ENCODE data around the gene GOLGA1. TPM values are rescaled to one million over a fixed set of nuclear protein-coding genes. Genes with fewer than 3 reads are reported as not detected.

Gene GOLGA1
- 6.7 and 11.0 TPM in 2 replicates for total RNA-seq

DNA sequence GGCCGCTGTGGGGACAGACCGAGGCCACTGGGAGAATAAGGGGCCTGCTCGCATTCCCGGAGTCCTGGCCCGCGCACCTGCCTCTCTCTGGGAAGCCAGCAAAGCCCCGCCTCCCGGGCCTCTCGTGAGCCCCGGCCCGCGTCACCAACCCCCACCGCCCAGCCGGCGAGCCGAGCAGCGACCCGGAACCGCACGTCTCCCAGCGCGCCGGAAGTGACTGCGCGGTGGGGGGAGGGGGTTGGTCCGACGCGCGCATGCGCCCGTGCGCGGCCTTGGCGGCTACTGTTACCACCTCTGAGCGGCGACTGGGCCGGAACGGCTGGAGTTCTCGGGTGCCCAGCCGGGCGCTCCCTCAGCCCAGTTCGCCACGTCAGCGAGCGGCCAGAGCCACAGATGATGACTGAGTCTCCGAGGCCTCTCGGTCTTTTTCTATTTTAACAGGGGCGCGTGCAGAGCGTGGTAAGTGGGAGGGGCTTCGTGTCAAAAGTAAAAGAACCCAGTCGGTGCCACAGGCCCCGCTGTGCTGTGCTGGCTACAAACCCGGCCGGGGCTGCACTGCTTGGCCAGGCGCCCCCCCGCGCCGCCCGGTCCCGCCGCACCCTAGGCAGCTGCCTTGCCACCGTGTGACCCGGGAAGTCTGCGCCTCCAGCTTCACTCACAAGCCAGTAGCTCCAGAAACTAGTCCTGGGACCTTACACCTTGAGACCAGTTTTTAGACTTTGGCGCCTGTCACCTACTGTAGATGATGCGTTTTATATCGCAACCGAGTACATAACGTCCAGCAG lies at the start of gene GOLGA1:
Gene GOLGA1, minus strand, starts transcription at position 190 of the 785 bp plus-strand sequence. CDS start 2,372 bp downstream, outside the sequence.

GRCh38 chr9:124861342-124862229 lies 79.3 kb downstream of the GOLGA1 start, which contains the start of the genes ARPC5L and RPL35:
Gene ARPC5L, plus strand, starts transcription at chr9:124862130. Its CDS starts 7,161 bp downstream, at chr9:124869291.
Gene RPL35, minus strand, starts transcription at chr9:124861957. Its CDS starts 45 bp downstream, at chr9:124861912.

DNA sequence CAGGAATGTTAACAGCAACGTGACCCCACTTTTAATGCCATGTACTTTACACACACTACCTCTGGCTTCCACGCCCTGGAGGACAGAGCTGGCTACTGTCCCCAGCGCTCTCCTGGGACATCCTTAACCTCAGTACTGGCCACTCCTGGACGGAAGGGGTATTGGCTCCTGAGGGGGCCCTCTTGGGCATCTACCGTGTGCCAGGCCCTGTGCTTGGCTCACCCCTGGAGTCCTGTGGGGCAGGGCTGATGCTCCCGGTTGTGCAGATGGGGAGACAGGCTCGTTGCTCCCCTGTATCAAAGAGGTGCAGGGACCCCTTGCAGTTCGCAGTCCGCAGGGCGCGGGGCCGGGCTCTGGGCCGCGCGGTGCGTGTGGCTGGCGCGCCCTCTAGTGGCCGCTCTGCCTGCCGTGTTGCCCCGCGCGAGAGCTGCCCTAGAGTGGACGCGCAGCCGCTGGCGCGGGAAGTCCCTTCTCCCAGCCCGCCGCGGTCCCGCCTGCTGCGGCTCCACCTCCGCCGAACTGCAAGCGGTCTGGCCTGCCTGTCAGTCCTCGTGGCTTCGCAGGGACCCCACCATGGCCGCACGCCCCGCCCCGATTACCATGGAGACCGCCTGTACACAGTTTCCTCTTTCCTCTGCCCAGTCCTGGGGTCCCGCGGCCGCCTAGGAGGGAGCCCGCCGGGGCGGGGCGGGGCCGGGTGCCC lies 87.9 kb downstream of the GOLGA1 start, which contains the start of gene WDR38:
Gene WDR38, plus strand, starts transcription at position 632 of the 703 bp plus-strand sequence. CDS start 72 bp downstream, outside the sequence.

Other genes with a start within 250 kb of the GOLGA1 start
- 0.72 and 0.81 TPM in 2 replicates for gene NR6A1, start 169.8 kb downstream of the GOLGA1 start, total RNA-seq
- 0.49 and 0.90 TPM in 2 replicates for gene OLFML2A, start 163.9 kb downstream of the GOLGA1 start, total RNA-seq
- not detected in 2 replicates for gene WDR38, start 87.6 kb downstream of the GOLGA1 start, total RNA-seq
- gene RPL35, start 79.1 kb downstream of the GOLGA1 start, total RNA-seq: 2,321 and 2,334 TPM in 2 replicates
- 19.8 and 28.0 TPM in 2 replicates for gene ARPC5L, start 79.0 kb downstream of the GOLGA1 start, total RNA-seq
- gene SCAI, start 202.4 kb upstream of the GOLGA1 start, total RNA-seq: 1.4 and 1.5 TPM in 2 replicates
- 28.7 and 29.6 TPM in 2 replicates for gene PPP6C, start 248.7 kb upstream of the GOLGA1 start, total RNA-seq

Measured in cardiac atrium fibroblast (primary cell).